ENCODE results near the gene ANKRD31. TPM values are rescaled to one million over a fixed set of nuclear protein-coding genes. Genes with fewer than 3 reads are reported as not detected.
"Not testable (repeated sequence)": the region's sequence is repeated elsewhere in the genome, so short reads cannot be mapped to it uniquely, and the experiment has no call there.

ANKRD31 gene
- total RNA-seq, 1 donor from 2014 or later: 0.11 TPM

- Mint-ChIP-seq H3K4me3 (ENCODE audit: low read depth) (no peak overlapping the region), H3K27ac (no peak overlapping the region), H3K4me1 (ENCODE audit: low read depth) (no peaks in the 10 kb centered on the region), H3K9me3 (peaks cover 4% of the 10 kb centered on the region), H3K27me3 (ENCODE audit: low read depth) (peaks cover 16% of the 10 kb centered on the region), H3K36me3 (ENCODE audit: low read depth) (no peaks in the 10 kb centered on the region)
- no peak for DNase-seq (ENCODE audit: low spot score)
- intact Hi-C loops (cut with micrococcal nuclease): no loop called here
Measured at GRCh38 chr5:75260708-75261107, 24.0 kb upstream of the ANKRD31 start.

DNA sequence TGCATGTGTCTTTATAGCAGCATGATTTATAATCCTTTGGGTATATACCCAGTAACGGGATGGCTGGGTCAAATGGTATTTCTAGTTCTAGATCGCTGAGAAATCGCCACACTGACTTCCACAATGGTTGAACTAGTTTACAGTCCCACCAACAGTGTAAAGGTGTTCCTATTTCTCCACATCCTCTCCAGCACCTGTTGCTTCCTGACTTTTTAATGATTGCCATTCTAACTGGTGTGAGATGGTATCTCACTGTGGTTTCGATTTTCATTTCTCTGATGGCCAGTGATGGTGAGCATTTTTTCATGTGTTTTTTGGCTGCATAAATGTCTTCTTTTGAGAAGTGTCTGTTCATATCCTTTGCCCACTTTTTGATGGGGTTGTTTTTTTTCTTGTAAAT, 13.8 kb upstream of the ANKRD31 start:
- H3K4me3 Mint-ChIP-seq (ENCODE audit: low read depth); H3K4me1 Mint-ChIP-seq (ENCODE audit: low read depth); H3K36me3 Mint-ChIP-seq (ENCODE audit: low read depth); DNase-seq (ENCODE audit: low spot score); H3K9me3 Mint-ChIP-seq; H3K27ac Mint-ChIP-seq; intact Hi-C loops (cut with micrococcal nuclease): not testable (repeated sequence)
- H3K27me3 Mint-ChIP-seq (ENCODE audit: low read depth): peaks cover 15% of the 10 kb centered on the region

GRCh38 chr5:75245023-75245422, 8.3 kb upstream of the ANKRD31 start:
- Mint-ChIP-seq H3K27me3 (ENCODE audit: low read depth) (peaks cover 15% of the 10 kb centered on the region), H3K4me3 (ENCODE audit: low read depth) (no peak overlapping the region), H3K9me3 (no peaks in the 10 kb centered on the region), H3K27ac (no peak overlapping the region), H3K4me1 (ENCODE audit: low read depth) (no peaks in the 10 kb centered on the region), H3K36me3 (ENCODE audit: low read depth) (no peaks in the 10 kb centered on the region)
- intact Hi-C loops (cut with micrococcal nuclease): no loop called here
- DNase-seq (ENCODE audit: low spot score): no peak

DNA sequence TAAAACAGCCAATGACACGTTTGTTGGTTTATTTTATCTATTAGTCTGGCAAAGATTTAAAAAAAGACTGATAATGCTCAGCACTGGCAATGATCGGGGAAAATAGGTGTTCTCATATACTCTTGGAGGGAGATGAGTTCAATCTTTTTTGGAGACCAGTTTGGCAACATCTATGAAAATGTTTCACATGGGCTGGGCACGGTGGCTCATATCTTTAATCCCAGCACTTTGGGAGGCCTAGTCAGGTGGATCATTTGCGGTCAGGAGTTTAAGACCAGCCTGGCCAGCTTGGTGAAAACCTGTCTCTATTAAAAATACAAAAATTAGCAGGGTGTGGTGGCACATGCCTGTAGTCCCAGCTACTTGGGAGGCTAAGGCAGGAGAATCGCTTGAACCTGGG, 6.8 kb upstream of the ANKRD31 start:
- H3K27me3 Mint-ChIP-seq (ENCODE audit: low read depth): peaks cover 8% of the 10 kb centered on the region
- H3K9me3 Mint-ChIP-seq: no peaks in the 10 kb centered on the region
- intact Hi-C loops (cut with micrococcal nuclease): no loop called here

GRCh38 chr5:75243100-75243499, 6.4 kb upstream of the ANKRD31 start:
- no peak for DNase-seq (ENCODE audit: low spot score)
- peaks cover 8% of the 10 kb centered on the region for H3K27me3 Mint-ChIP-seq (ENCODE audit: low read depth)
- no peak overlapping the region for H3K4me3 Mint-ChIP-seq (ENCODE audit: low read depth)
- H3K27ac Mint-ChIP-seq: no peak overlapping the region
- H3K4me1 Mint-ChIP-seq (ENCODE audit: low read depth): no peaks in the 10 kb centered on the region
- intact Hi-C loops (cut with micrococcal nuclease): no loop called here
- no peaks in the 10 kb centered on the region for H3K36me3 Mint-ChIP-seq (ENCODE audit: low read depth)
- no peaks in the 10 kb centered on the region for H3K9me3 Mint-ChIP-seq

More for the DNA sequence above, 6.8 kb upstream of the ANKRD31 start:
- no peak overlapping the region for H3K27ac Mint-ChIP-seq
- no peaks in the 10 kb centered on the region for H3K36me3 Mint-ChIP-seq (ENCODE audit: low read depth)
- no peak for DNase-seq (ENCODE audit: low spot score)
- H3K4me3 Mint-ChIP-seq (ENCODE audit: low read depth): no peak overlapping the region
- no peaks in the 10 kb centered on the region for H3K4me1 Mint-ChIP-seq (ENCODE audit: low read depth)

- Mint-ChIP-seq H3K4me3 (ENCODE audit: low read depth) (no peak overlapping the region), H3K4me1 (ENCODE audit: low read depth) (peaks cover 2% of the 10 kb centered on the region), H3K36me3 (ENCODE audit: low read depth) (no peaks in the 10 kb centered on the region), H3K27ac (no peak overlapping the region), H3K27me3 (ENCODE audit: low read depth) (peaks cover 8% of the 10 kb centered on the region), H3K9me3 (no peaks in the 10 kb centered on the region)
- intact Hi-C loops (cut with micrococcal nuclease): no loop called here
- DNase-seq (ENCODE audit: low spot score): no peak
Measured at GRCh38 chr5:75242067-75242466, 5.4 kb upstream of the ANKRD31 start.

GRCh38 chr5:75239681-75240080, 3.0 kb upstream of the ANKRD31 start:
- DNase-seq (ENCODE audit: low spot score): no peak
- peaks cover 8% of the 10 kb centered on the region for H3K4me1 Mint-ChIP-seq (ENCODE audit: low read depth)
- H3K36me3 Mint-ChIP-seq (ENCODE audit: low read depth): no peaks in the 10 kb centered on the region
- H3K9me3 Mint-ChIP-seq: no peaks in the 10 kb centered on the region
- no peak overlapping the region for H3K27ac Mint-ChIP-seq
- peaks cover 6% of the 10 kb centered on the region for H3K27me3 Mint-ChIP-seq (ENCODE audit: low read depth)
- no peak overlapping the region for H3K4me3 Mint-ChIP-seq (ENCODE audit: low read depth)
- intact Hi-C loops (cut with micrococcal nuclease): loop anchor here (5.0 kb wide), 5 partner anchors 113 to 472 kb away; partner anchors contain the start of genes GFM2 and NSA2

DNA sequence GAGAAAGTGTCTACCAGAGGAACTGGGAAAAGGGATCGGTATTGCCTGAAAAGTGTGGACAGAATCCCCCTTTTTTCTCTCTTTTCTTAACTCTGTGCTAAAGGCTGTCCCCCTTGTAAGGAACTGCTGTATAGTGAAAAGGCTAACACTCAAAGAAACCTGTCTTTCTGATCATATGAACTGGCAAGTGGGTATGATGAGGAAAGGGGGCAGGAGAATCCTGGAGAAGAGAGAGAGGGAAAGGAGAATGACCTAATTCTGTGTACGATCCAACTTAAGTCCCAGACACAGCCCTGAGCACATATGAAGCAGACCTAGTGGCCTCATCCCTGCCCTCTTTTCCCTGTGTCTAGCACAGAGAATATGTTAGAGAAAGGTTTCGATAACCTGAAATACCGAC, 967 bp downstream of the ANKRD31 start:
- DNase-seq (ENCODE audit: low spot score): no peak
- Mint-ChIP-seq H3K27me3 (ENCODE audit: low read depth) (no peaks in the 10 kb centered on the region), H3K36me3 (ENCODE audit: low read depth) (no peaks in the 10 kb centered on the region), H3K9me3 (no peaks in the 10 kb centered on the region), H3K27ac (no peak overlapping the region), H3K4me1 (ENCODE audit: low read depth) (peaks cover 8% of the 10 kb centered on the region), H3K4me3 (ENCODE audit: low read depth) (peak overlapping the region; percentile 91)
- intact Hi-C loops (cut with micrococcal nuclease): loop anchor here (2.0 to 5.0 kb wide), 9 partner anchors 117 to 1021 kb away; partner anchors contain the start of genes CERT1, GCNT4, GFM2 and NSA2

DNA sequence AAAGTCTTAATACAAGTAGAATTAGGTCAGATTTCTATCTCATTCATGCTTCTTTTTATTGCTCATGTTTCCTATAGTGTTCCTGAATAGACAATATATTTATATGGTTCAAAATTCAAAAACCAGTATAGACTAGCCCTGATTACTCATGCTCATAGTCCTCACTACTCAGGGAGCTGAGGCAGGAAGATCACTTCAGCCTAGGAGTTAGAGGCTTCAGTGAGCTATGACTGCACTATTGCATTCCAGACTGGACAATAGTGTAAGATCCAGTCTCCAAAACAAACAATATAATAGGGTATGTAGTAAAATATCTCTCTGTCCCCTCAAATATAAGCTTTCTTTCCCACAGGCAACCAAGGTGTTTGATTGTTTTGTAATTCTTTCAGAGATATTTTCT, 2.4 kb downstream of the ANKRD31 start:
- H3K9me3 Mint-ChIP-seq: no peaks in the 10 kb centered on the region
- no peaks in the 10 kb centered on the region for H3K36me3 Mint-ChIP-seq (ENCODE audit: low read depth)
- peaks cover 8% of the 10 kb centered on the region for H3K4me1 Mint-ChIP-seq (ENCODE audit: low read depth)
- H3K4me3 Mint-ChIP-seq (ENCODE audit: low read depth): no peak overlapping the region
- DNase-seq (ENCODE audit: low spot score): no peak
- intact Hi-C loops (cut with micrococcal nuclease): no loop called here
- H3K27ac Mint-ChIP-seq: no peak overlapping the region
- no peaks in the 10 kb centered on the region for H3K27me3 Mint-ChIP-seq (ENCODE audit: low read depth)

DNA sequence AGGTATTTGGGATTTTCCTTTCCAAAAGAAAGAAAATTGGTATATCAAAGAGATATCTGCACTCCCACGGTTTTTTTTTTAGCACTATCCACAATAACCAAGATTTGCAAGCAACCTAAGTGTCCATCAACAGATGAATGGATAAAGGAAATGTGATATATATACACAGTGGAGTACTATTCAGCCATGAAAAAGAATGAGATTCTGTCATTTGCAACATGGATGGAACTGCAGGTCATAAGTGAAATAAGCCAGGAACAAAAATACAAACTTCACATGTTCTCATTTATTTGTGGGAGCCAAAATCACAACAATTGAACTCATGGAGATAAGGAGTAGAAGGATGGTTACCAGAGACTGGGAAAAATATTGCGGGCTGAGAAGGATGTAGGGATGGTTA, 9.8 kb downstream of the ANKRD31 start:
- intact Hi-C loops (cut with micrococcal nuclease): no loop called here
- Mint-ChIP-seq H3K36me3 (ENCODE audit: low read depth) (no peaks in the 10 kb centered on the region), H3K9me3 (no peaks in the 10 kb centered on the region), H3K4me3 (ENCODE audit: low read depth) (no peak overlapping the region), H3K4me1 (ENCODE audit: low read depth) (no peaks in the 10 kb centered on the region), H3K27me3 (ENCODE audit: low read depth) (no peaks in the 10 kb centered on the region), H3K27ac (no peak overlapping the region)
- no peak for DNase-seq (ENCODE audit: low spot score)

DNA sequence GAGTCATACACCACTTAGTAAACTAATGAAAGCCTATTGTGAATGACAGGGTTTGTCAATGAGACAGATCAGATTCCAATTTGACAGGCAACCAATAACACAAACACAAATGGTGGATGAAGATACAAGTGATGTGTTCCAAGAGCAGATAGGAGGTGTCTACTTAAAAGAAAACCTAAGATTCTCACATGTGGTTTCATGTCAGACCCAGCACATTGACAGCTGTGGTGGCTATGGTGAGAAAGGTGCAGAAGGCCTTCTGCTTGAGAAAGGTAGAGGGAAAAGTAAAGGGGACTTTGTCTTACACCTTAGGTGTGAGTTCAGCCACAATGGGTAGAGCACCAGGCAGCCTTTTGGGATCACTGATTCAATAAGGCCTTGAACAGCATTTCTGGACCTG, 11.2 kb downstream of the ANKRD31 start:
- H3K27ac Mint-ChIP-seq: no peak overlapping the region
- no peaks in the 10 kb centered on the region for H3K27me3 Mint-ChIP-seq (ENCODE audit: low read depth)
- no peaks in the 10 kb centered on the region for H3K9me3 Mint-ChIP-seq
- intact Hi-C loops (cut with micrococcal nuclease): no loop called here
- H3K4me3 Mint-ChIP-seq (ENCODE audit: low read depth): no peak overlapping the region
- no peaks in the 10 kb centered on the region for H3K4me1 Mint-ChIP-seq (ENCODE audit: low read depth)
- DNase-seq (ENCODE audit: low spot score): no peak
- H3K36me3 Mint-ChIP-seq (ENCODE audit: low read depth): no peaks in the 10 kb centered on the region

GRCh38 chr5:75220787-75221186, 15.9 kb downstream of the ANKRD31 start:
- H3K4me1 Mint-ChIP-seq (ENCODE audit: low read depth); H3K36me3 Mint-ChIP-seq (ENCODE audit: low read depth); H3K27me3 Mint-ChIP-seq (ENCODE audit: low read depth); H3K4me3 Mint-ChIP-seq (ENCODE audit: low read depth); H3K27ac Mint-ChIP-seq; DNase-seq (ENCODE audit: low spot score); intact Hi-C loops (cut with micrococcal nuclease): not testable (repeated sequence)
- H3K9me3 Mint-ChIP-seq: peaks cover 18% of the 10 kb centered on the region

GRCh38 chr5:75214928-75215327, 21.8 kb downstream of the ANKRD31 start:
- no peak overlapping the region for H3K4me3 Mint-ChIP-seq (ENCODE audit: low read depth)
- intact Hi-C loops (cut with micrococcal nuclease): no loop called here
- no peaks in the 10 kb centered on the region for H3K4me1 Mint-ChIP-seq (ENCODE audit: low read depth)
- H3K36me3 Mint-ChIP-seq (ENCODE audit: low read depth): no peaks in the 10 kb centered on the region
- peaks cover 18% of the 10 kb centered on the region for H3K9me3 Mint-ChIP-seq
- DNase-seq (ENCODE audit: low spot score): no peak
- H3K27ac Mint-ChIP-seq: no peak overlapping the region
- H3K27me3 Mint-ChIP-seq (ENCODE audit: low read depth): peaks cover 6% of the 10 kb centered on the region

DNA sequence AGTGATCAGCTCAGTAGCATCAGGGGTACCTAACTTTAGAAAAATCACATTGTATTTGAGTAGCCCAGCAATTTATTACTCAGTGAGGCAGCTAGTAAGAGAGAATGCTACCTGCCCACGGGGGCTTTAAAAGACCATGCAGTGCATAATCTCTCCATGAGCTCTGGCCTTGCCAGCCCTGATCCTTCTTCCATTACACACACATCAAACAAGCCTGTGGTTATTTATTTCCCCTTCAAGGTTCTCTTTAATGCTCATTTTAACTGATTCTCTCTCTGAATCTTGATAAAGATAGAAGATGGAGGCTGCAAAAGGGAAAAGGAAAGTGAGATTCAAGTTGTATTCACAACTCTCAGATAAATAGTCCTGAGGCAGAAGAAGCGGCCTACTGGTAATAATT, 22.3 kb downstream of the ANKRD31 start:
- H3K27me3 Mint-ChIP-seq (ENCODE audit: low read depth): peaks cover 6% of the 10 kb centered on the region
- H3K27ac Mint-ChIP-seq: no peak overlapping the region
- no peak for DNase-seq (ENCODE audit: low spot score)
- no peaks in the 10 kb centered on the region for H3K36me3 Mint-ChIP-seq (ENCODE audit: low read depth)
- no peak overlapping the region for H3K4me3 Mint-ChIP-seq (ENCODE audit: low read depth)
- intact Hi-C loops (cut with micrococcal nuclease): no loop called here
- no peaks in the 10 kb centered on the region for H3K4me1 Mint-ChIP-seq (ENCODE audit: low read depth)
- H3K9me3 Mint-ChIP-seq: peaks cover 18% of the 10 kb centered on the region

Measured in activated T-helper 2 cell treated with anti-CD3 and anti-CD28 coated beads, Interferon-gamma antibody, Interleukin-2, Interleukin-4, amounts not matched to agents 10 μg/mL and 5 μg/mL and 100 μg/mL, durations not matched to agents 14 hours and 24 hours and 36 hours (primary cell).